HEK293T (cell line): Measurements from ENCODE around the gene PIBF1.

Source experiments
- BHLHE40 ChIP-seq: fragments of 450-650 bp; IDR thresholded peaks from 2 replicates; pipeline ENCODE4 v1.6.1; 2016; ENCODE audit warnings: mild to moderate bottlenecking, moderate library complexity, borderline replicate concordance
- CTBP1 ChIP-seq: fragments of 450-650 bp; IDR thresholded peaks from 2 replicates; pipeline ENCODE4 v1.6.1; 2016; ENCODE audit warnings: borderline replicate concordance
- ELF4 ChIP-seq: fragments of 450-650 bp; IDR thresholded peaks from 2 replicates; pipeline ENCODE4 v1.6.1; 2017; ENCODE audit warnings: antibody characterized with exemption
- FOXK2 ChIP-seq: fragments of 450-650 bp; IDR thresholded peaks from 2 replicates; pipeline ENCODE4 v1.6.1; 2016; ENCODE audit warnings: mild to moderate bottlenecking
- FOXM1 ChIP-seq: fragments of 450-650 bp; IDR thresholded peaks from 2 replicates; pipeline ENCODE4 v1.6.1; 2017; ENCODE audit warnings: mild to moderate bottlenecking, borderline replicate concordance
- NFRKB ChIP-seq: fragments of 450-650 bp; IDR thresholded peaks from 2 replicates; pipeline ENCODE4 v1.6.1; 2016; ENCODE audit warnings: mild to moderate bottlenecking, moderate library complexity
- SP1 ChIP-seq: fragments of 450-650 bp; IDR thresholded peaks from 2 replicates; pipeline ENCODE4 v1.6.1; 2017
- SUZ12 ChIP-seq: fragments of 450-650 bp; IDR thresholded peaks from 2 replicates; pipeline ENCODE4 v1.6.1; 2016; ENCODE audit warnings: mild to moderate bottlenecking
- TARDBP ChIP-seq: fragments of 450-650 bp; IDR thresholded peaks from 2 replicates; pipeline ENCODE4 v1.6.1; 2016
- ZNF384 ChIP-seq: fragments of 450-650 bp; IDR thresholded peaks from 2 replicates; pipeline ENCODE4 v1.6.1; 2016

- TF ChIP-seq SUZ12, result no peak
- no peak for TF ChIP-seq ZNF384
- no peak for TF ChIP-seq TARDBP
- no peak for TF ChIP-seq ELF4
- no peak for TF ChIP-seq FOXM1
- no peak for TF ChIP-seq BHLHE40
- TF ChIP-seq SP1, result no peak
- TF ChIP-seq FOXK2, result no peak
- no peak for TF ChIP-seq CTBP1
- no peak for TF ChIP-seq NFRKB
Measured at GRCh38 chr13:72745260-72745659, 36.7 kb upstream of the PIBF1 start.
